Mesothelial cell of epicardium (in vitro differentiated cells): ENCODE data around the gene PLEKHN1. TPM values are rescaled to one million over a fixed set of nuclear protein-coding genes. Genes with fewer than 3 reads are reported as not detected.
"Not testable (repeated sequence)": the region's sequence is repeated elsewhere in the genome, so short reads cannot be mapped to it uniquely, and the experiment has no call there.

Source experiments
- DNase-seq, 2 experiments: peaks; one replicate each; pipeline ENCODE4 v3.0.0; 2021; ENCODE audit warnings: low spot score in 2 of 2; ENCODE audit not compliant: unreplicated experiment in 2 of 2
- H3K27ac Mint-ChIP-seq: 2 replicates; pipeline ENCODE4 v1.8.0; 2021; ENCODE audit warnings: mixed read lengths
- H3K27me3 Mint-ChIP-seq: 2 replicates; pipeline ENCODE4 v1.8.0; 2021; ENCODE audit warnings: low read depth, mixed read lengths
- H3K36me3 Mint-ChIP-seq: 2 replicates; pipeline ENCODE4 v1.8.0; 2021; ENCODE audit warnings: mixed read lengths
- H3K4me1 Mint-ChIP-seq: 2 replicates; pipeline ENCODE4 v1.8.0; 2021; ENCODE audit warnings: mixed read lengths
- H3K4me3 Mint-ChIP-seq: 2 replicates; pipeline ENCODE4 v1.8.0; 2021; ENCODE audit warnings: mild to moderate bottlenecking, moderate library complexity, mixed read lengths
- H3K9me3 Mint-ChIP-seq: 2 replicates; pipeline ENCODE4 v1.8.0; 2021; ENCODE audit warnings: mixed read lengths
- total RNA-seq: library from RNA; stranded (reverse); gene quantifications from 3 replicates; pipeline ENCODE4 v1.2.1, GENCODE V29; 2021
- TF ChIP-seq, protein P1 (sequence below): fragments of 200-600 bp; sonication (generic); IDR thresholded peaks from one replicate; pipeline ENCODE4 v1.5.0; 2021; ENCODE audit warnings: antibody characterized with exemption; ENCODE audit not compliant: unreplicated experiment

PLEKHN1 gene
- total RNA-seq, 1 donor from 2014 or later: 34.4 TPM

DNA sequence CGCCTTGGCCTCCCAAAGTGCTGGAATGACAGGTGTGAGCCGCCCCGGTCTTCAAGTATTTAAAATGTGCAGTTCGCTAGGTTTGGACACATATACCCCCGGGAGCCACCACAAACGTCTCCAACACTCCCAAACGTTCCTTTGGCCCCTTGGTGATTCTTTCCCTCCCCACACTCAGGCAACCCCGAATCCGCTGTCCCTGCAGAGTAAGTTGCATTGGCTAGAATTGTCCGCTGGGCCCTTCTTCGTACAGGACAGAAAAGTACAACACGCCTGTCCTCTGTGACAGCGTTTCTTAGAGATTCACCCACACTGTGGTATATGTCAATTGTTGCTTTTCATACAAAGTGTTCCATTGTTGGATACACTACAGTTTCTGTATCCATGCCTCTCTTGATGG, 18.8 kb downstream of the PLEKHN1 start:
- DNase-seq: no peak
- no peaks in the 10 kb centered on the region for H3K36me3 Mint-ChIP-seq
- no peak overlapping the region for H3K27ac Mint-ChIP-seq
- H3K9me3 Mint-ChIP-seq: peaks cover 9% of the 10 kb centered on the region
- H3K4me1 Mint-ChIP-seq: no peaks in the 10 kb centered on the region
- TF ChIP-seq, protein P1, sequence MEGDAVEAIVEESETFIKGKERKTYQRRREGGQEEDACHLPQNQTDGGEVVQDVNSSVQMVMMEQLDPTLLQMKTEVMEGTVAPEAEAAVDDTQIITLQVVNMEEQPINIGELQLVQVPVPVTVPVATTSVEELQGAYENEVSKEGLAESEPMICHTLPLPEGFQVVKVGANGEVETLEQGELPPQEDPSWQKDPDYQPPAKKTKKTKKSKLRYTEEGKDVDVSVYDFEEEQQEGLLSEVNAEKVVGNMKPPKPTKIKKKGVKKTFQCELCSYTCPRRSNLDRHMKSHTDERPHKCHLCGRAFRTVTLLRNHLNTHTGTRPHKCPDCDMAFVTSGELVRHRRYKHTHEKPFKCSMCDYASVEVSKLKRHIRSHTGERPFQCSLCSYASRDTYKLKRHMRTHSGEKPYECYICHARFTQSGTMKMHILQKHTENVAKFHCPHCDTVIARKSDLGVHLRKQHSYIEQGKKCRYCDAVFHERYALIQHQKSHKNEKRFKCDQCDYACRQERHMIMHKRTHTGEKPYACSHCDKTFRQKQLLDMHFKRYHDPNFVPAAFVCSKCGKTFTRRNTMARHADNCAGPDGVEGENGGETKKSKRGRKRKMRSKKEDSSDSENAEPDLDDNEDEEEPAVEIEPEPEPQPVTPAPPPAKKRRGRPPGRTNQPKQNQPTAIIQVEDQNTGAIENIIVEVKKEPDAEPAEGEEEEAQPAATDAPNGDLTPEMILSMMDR: no peak
- peaks cover 34% of the 10 kb centered on the region for H3K27me3 Mint-ChIP-seq
- H3K4me3 Mint-ChIP-seq: no peak overlapping the region

DNA sequence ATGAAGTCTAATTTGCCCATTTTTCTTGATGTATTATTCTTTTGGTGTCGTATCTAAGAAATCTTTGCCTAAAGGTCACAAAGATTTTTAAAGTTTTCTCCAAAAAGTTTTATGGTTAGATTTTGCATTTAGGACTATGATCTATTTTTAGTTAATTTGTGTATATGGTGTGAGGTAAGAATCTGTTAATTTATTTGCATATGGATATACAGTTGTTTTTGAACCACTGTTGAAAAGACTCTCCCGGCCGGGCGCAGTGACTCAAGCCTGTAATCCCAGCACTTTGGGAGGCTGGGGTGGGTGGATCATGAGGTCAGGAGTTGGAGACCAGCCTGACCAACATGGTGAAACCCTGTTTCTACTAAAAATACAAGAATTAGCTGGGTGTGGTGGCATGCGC, 21.8 kb downstream of the PLEKHN1 start:
- not testable (repeated sequence) for H3K36me3 Mint-ChIP-seq, H3K27ac Mint-ChIP-seq, H3K4me3 Mint-ChIP-seq, H3K4me1 Mint-ChIP-seq, DNase-seq
- Mint-ChIP-seq H3K9me3 (peaks cover 19% of the 10 kb centered on the region), H3K27me3 (peaks cover 37% of the 10 kb centered on the region)

DNA sequence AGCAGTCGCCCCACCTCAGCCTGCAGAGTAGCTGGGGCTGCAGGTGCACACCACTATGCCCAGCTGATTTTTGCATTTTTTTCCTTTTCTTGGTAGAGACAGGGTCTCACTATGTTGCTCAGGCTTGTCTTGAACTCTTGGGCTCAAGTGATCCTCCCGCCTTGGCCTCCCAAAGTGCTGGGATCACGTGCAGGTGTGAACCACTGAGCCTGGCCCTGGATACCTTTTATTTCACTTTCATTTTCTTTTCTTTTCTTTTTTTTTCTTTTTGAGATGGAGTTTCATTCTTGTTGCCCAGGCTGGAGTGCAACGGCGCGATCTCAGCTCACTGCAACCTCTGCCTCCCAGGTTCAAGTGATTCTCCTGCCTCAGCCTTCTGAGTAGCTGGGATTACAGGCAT, 25.0 kb downstream of the PLEKHN1 start:
- H3K4me3 Mint-ChIP-seq, H3K4me1 Mint-ChIP-seq: not testable (repeated sequence)
- H3K27me3 Mint-ChIP-seq: peaks cover 30% of the 10 kb centered on the region

DNA sequence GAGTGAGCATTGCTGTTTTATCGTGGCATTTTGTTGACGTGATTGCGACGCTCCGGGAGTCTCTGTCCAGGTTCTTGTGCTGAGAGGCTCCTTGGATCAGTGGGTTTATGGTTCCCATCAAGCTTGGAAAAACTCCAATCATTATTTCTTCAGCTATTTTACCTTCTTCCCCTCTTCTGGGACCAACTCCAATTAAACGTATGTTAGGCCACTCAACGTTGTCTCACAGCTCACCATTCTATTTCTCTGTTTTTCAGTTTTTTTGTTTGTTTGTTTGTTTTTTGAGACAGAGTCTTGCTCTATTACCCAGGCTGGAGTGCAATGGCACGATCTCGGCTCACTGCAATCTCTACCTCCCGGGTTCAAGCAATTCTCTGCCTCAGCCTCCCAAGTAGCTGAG, 25.6 kb downstream of the PLEKHN1 start:
- no peak for DNase-seq
- H3K4me1 Mint-ChIP-seq: peaks cover 7% of the 10 kb centered on the region
- peaks cover 19% of the 10 kb centered on the region for H3K9me3 Mint-ChIP-seq
- no peak overlapping the region for H3K27ac Mint-ChIP-seq
- no peak overlapping the region for H3K4me3 Mint-ChIP-seq
- TF ChIP-seq, protein P1: no peak
- H3K27me3 Mint-ChIP-seq: peaks cover 30% of the 10 kb centered on the region
- H3K36me3 Mint-ChIP-seq: peaks cover 4% of the 10 kb centered on the region

More for the DNA sequence above, 25.0 kb downstream of the PLEKHN1 start:
- H3K36me3 Mint-ChIP-seq, DNase-seq, H3K27ac Mint-ChIP-seq: not testable (repeated sequence)
- peaks cover 19% of the 10 kb centered on the region for H3K9me3 Mint-ChIP-seq

DNA sequence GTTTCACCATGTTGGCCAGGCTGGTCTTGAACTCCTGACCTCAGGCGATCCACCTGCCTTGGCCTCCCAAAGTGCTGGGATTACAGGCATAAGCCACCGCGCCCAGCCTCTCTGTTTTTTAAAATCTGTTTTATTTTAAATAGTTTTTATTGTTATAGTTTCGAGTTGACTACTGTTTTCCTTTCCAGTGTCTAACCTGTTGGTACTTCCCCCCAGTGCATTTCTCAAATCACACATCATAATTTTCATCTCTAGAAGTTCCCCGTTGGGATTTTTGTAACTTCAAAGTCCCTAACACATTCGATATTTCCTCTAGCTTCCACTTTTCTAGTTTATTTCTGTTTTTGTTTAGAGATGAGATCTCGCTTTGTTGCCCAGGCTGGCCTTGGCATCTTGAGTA, 26.1 kb downstream of the PLEKHN1 start:
- DNase-seq: no peak
- Mint-ChIP-seq H3K9me3 (peaks cover 19% of the 10 kb centered on the region), H3K36me3 (peaks cover 4% of the 10 kb centered on the region), H3K27ac (no peak overlapping the region), H3K4me1 (peaks cover 11% of the 10 kb centered on the region), H3K4me3 (no peak overlapping the region), H3K27me3 (peaks cover 32% of the 10 kb centered on the region)
- TF ChIP-seq, protein P1: no peak

DNA sequence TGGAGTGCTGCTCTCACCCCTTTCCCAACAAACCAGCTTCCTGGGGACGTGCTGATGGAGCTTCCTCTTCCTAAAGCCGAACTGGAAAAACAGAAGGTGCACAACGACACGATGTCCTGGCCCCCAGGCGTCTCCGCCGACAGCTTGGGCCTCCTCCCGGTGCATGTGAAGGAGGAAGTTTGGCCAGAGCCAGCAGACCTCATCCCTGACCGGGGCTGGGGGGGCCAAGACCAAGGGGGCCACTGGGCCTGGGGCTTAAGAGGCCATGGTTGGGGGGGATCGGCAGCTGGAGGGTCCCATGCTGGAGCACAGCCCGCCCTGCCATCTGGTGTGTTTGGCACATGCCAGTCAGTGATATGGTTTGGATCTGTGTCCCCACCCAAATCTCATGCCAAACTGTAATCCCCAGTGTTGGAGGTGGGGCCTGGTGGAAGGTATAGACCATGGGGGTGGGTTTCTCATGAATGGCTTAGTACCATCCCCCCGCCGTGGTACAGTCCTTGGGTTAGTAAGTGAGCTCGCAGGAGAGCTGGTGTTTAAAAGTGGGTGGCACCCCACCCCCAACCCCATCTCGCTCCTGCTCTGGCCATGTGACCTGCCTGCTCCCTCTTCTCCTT, 27.2 kb downstream of the PLEKHN1 start:
- peaks cover 19% of the 10 kb centered on the region for H3K9me3 Mint-ChIP-seq

DNA sequence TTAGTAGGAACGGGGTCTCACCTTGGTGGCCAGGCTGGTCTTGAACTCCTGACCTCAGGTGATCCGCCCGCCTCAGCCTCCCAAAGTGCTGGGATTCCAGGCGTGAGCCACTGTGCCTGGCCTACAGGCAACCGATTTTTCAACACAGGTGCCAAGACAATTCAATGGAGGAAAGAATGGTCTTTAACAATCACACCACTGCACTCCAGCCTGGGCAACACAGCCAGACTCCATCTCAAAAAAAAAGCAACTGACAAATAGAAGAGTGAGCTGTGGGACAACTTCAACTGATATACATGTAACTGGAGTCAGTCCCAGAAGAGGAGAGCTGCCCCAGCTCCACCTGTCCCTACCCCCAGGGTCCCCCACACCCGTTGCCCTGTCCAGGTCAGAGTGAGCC, 28.3 kb downstream of the PLEKHN1 start:
- not testable (repeated sequence) for H3K4me3 Mint-ChIP-seq, DNase-seq, H3K36me3 Mint-ChIP-seq
- Mint-ChIP-seq H3K4me1 (peaks cover 14% of the 10 kb centered on the region), H3K27ac (peak overlapping the region; percentile 50), H3K27me3 (peaks cover 20% of the 10 kb centered on the region), H3K9me3 (peaks cover 11% of the 10 kb centered on the region)

More for the DNA sequence above, 27.2 kb downstream of the PLEKHN1 start:
- no peak overlapping the region for H3K4me3 Mint-ChIP-seq
- peaks cover 4% of the 10 kb centered on the region for H3K36me3 Mint-ChIP-seq
- no peak for DNase-seq
- H3K27ac Mint-ChIP-seq: no peak overlapping the region
- H3K4me1 Mint-ChIP-seq: peaks cover 14% of the 10 kb centered on the region
- peaks cover 31% of the 10 kb centered on the region for H3K27me3 Mint-ChIP-seq
- TF ChIP-seq, protein P1: no peak
